GM12892 (cell line): ENCODE data around the gene STAU1.

Experiments used
- POLR2A ChIP-seq: IDR thresholded peaks from 2 replicates; pipeline ENCODE4 v1.6.1; 2011; ENCODE audit warnings: low read depth, low read length, control low read depth
- POLR2AphosphoS5 ChIP-seq: IDR thresholded peaks from 2 replicates; pipeline ENCODE4 v1.6.1; 2011; ENCODE audit warnings: low read depth, low read length, control low read depth
- TAF1 ChIP-seq: IDR thresholded peaks from 2 replicates; pipeline ENCODE4 v1.6.1; 2011; ENCODE audit warnings: low read depth, mild to moderate bottlenecking, control low read depth, low read length, borderline replicate concordance

DNA sequence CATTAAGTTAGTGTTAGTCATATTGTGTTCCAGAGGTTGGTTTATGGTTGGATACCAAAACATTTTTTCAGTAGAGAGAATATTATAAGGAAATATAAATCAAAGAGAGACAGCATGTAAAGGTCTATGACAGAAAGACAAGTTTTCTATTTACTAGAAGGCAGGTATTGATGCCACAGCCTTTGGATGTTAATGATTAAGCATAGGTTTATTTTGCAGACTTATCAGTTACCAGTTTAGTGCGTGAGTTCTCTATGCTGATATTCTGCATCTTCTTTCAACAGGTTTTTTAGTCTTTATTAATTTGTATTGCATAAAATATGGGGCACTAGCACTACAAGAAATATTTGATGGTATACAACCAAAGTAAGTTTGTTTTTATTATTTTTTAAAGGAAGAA is 96.4 kb downstream of the STAU1 start:
- TF ChIP-seq POLR2A (no peak), TAF1 (no peak), POLR2AphosphoS5 (no peak)
